Neural progenitor cell (in vitro differentiated cells): ENCODE data around the gene DSCAML1.

ENCODE experiments used
- CTCF ChIP-seq: fragments of 200-600 bp; sonication (generic); IDR thresholded peaks from 2 replicates; pipeline ENCODE4 v1.5.1; 2017; ENCODE audit warnings: antibody characterized with exemption, mild to moderate bottlenecking
- EZH2 ChIP-seq: fragments of 200-600 bp; sonication (generic); IDR thresholded peaks from 2 replicates; pipeline ENCODE4 v1.6.1; 2017; ENCODE audit warnings: antibody characterized with exemption, mild to moderate bottlenecking, moderate library complexity

GRCh38 chr11:117641008-117641915 is 155.8 kb downstream of the DSCAML1 start:
- TF ChIP-seq CTCF, result no peak
- no peak for TF ChIP-seq EZH2
